Embryonic facial prominence (tissue), 1 donor: ENCODE measurements around the gene GABBR1.

ENCODE experiments used
- DNase-seq: peaks from one replicate; pipeline ENCODE4 v3.0.0-alpha.2; 2016; ENCODE audit errors: extremely low spot score

The GABBR1 gene

GRCh38 chr6:29620630-29621029 lies 12.4 kb downstream of the GABBR1 start:
- DNase-seq = no peak

GRCh38 chr6:29619578-29620160 lies 13.3 kb downstream of the GABBR1 start:
- no peak for DNase-seq

DNA sequence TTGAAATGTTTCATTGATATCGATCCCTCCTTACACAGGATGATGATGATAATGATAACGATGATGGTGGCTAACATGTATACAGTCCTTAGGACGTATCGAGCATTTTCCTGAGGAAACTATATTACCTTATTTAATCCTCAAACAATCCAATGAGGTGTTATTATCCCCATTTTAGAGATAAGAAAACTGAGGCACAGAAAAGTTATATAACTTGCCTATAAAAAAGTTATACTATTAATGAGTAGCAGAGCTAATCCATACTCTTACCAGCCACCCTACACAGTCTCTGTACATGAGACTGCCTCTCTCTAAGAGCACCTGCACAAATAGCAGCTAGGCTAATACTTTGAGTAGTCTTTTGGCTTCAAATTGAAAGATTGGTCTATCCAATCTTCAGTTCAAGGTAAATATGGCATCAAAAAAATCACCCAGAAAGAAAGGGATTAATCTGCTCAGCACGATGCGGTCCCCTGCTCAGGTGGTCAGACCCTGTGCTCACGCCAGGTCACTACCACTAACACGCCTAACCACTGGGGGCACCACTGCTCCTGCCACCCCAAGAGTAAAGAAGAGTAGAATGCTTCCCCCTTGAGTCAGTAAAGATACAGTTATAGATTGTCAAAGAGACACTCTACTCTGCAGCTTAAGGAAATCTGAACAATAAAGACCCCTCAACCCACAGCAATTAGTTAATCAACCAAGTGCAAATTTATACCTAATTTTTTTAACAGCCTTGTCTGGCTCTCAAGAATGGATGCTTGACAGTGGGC lies 15.0 kb downstream of the GABBR1 start:
- DNase-seq = no peak

GRCh38 chr6:29611426-29611825 lies 21.6 kb downstream of the GABBR1 start:
- DNase-seq = no peak

GRCh38 chr6:29610540-29610939 lies 22.4 kb downstream of the GABBR1 start:
- DNase-seq = no peak

GRCh38 chr6:29608131-29608530 lies 24.9 kb downstream of the GABBR1 start:
- no peak for DNase-seq

DNA sequence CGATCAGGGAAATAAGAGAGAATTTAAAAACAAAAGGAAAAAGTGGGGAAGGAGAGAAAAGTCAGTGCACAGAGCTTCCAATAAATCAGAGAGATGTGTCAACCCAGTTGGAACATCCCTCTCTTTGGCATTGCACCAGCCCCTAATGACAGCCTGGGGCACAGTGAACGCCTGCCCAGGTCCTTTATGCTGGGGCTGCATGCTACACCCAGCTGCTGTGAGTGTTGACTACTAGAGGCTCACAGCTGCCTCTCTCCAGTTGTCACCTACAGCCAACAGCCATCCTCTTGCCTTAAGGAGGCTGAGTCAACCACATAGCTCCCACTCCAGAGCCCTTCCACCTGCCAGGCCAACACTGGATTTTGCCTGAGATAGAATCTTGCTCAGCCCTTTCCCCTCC lies 29.1 kb downstream of the GABBR1 start:
- no peak for DNase-seq

- DNase-seq = no peak
Observed at GRCh38 chr6:29603456-29603855, 29.5 kb downstream of the GABBR1 start.

GRCh38 chr6:29602564-29603361 lies 30.2 kb downstream of the GABBR1 start:
- no peak for DNase-seq

DNA sequence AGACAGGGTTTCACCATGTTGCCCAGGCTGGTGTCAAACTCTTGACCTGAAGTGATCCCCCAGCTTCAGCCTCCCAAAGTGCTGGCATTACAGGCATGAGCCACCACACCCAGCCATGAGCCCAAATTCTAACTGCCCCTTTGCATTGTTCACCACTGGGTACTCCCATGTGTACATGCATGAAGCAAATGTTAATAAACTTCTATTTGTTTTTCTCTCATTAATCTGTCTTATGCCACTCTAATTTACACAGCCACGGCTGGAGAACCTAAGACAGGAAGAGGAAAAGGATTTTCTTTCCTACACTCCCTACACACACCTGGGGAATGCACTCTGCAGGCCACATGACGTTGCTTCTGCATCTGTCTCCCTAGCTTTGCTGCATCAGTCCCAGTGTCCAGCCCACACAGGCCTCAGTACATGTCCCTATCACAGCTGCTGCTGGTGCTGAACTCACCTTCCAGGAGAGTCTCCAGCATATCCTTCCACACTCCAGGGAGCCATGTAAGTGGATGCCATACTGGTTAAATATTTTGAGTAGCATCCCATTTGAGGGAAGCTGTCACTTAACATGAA lies 34.7 kb downstream of the GABBR1 start:
- DNase-seq = no peak

DNA sequence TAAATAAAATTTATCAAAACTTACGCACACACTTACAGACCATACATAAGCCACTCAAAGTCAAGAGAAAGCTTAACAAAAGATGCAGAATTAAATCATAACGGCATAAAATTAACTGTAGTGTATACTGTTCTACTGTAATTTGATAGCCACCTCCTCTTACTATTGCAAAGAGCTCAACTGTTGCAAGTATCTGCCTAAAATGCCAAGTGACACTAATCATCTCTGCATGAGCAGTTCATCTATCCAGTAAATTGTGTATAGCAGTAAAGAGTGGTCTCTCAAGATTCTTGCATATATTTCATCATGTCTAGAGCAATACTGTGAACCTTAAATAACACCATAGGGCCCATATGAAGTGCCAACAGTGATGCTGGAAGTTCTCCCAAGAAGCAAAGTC lies 35.8 kb downstream of the GABBR1 start:
- no peak for DNase-seq

DNA sequence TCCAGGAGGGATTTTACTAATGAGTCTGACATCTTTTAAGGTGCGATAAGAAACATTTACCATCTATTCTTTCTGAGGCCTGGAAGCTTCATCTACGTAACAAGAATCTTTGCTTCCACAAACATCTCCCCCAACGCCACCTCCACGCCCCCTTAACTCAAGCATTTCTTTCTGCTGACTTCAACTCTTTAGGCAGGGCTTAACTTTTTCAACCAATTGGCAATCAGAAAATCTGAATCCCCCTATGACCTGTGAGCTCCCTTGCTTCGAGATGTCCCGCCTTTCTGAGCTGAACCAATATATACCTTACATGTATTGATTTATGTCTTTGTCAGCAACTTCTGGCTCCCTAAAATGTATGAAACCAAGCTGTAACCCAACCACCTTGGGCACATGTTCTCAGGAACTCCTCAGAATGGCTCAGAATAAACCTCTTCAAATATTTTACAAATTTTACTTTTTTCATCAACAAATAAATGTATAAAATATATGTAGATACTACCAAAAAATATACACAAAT lies 36.5 kb downstream of the GABBR1 start:
- no peak for DNase-seq

DNA sequence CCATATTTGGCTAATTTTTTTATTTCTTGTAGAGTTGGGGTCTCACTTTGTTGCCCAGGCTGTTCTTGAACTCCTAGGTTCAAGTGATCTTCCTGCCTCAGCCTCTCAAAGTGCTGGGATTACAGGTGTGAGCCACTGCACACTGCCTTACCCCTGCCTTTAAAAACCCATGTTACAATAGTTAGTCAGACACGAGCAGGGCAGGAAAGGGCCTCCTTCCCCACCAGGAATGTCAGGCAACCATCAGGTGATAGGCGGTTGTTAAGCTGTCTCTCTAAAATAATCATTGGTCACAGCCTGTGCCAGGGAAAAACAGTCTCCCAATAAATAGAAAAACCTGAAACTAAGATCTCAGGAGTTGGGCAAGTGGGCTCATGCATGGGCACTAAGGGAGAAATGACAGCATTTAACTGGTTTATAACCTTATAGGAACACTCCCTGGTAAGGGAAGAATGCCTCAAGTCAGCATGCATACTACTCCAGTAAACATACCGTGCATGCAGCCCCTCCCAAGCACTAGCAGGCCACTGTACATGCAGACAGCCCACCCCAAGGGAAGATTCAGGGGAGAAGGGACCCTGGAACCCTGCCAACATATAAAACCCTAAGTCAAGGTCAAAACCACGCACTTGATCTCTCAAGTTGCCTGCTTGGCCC lies 39.7 kb downstream of the GABBR1 start:
- no peak for DNase-seq

DNA sequence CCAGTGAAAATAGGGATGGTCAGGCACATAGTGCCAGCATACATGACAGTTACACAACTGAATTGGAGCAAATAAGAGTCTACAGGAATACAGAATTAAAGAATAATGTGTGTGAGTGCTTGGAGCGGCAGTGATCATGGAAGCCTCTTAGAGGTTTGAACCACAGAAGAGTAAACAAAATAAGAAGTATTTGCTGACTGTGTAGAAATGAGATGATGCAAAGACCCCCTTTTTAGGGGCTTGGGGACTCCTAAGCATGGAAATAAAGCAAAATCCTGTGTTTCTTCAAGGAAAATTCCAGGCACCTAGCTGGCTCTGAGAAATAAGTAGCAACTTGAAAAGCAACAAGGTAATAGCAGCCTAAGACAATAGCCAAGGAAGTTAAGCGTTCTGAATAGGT lies 41.3 kb downstream of the GABBR1 start:
- DNase-seq = no peak

GRCh38 chr6:29590218-29590808 lies 42.7 kb downstream of the GABBR1 start:
- no peak for DNase-seq

DNA sequence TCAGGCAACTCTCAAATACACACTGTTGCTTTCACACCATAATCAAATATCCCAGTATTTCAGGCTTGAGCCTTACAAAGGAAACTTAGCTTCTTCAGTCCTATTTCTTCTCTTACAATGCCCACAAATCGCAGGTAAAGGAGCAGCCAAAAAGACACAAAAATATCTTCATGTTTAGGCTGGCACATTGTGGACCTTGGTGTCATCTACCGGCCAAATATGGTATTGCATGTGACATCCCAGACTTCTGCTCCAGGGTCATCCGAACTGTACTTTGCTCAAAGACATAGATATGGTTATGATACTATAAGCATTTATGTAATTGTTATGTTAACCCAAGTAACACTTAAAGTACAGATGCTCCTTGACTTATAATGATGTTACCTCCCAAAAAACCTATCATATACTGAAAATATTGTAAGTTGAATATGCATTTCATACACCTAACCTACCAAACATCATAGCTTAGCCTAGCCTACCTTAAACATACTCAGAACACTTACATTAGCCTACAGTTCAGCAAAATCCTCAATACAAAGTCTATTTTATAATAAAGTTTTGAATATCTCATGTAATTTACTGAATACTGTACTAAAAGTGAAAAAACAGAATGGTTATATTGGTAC lies 43.4 kb downstream of the GABBR1 start:
- DNase-seq = no peak

GRCh38 chr6:29584821-29585220 lies 48.2 kb downstream of the GABBR1 start, which contains the start of gene OR2H2:
OR2H2 (plus strand) TSS chr6:29585121; CDS start chr6:29587945, 2,824 bp downstream.
- DNase-seq = no peak

- no peak for DNase-seq
Observed at GRCh38 chr6:29577544-29577943, 55.4 kb downstream of the GABBR1 start.

- DNase-seq = no peak
Observed at GRCh38 chr6:29576056-29576455, 56.9 kb downstream of the GABBR1 start.

GRCh38 chr6:29567991-29568390 lies 65.0 kb downstream of the GABBR1 start:
- no peak for DNase-seq

- DNase-seq = no peak
Observed at GRCh38 chr6:29567541-29567940, 65.4 kb downstream of the GABBR1 start.
